RWPE2 (cell line): Measurements from ENCODE around the gene BCL6B.

Experiments
- ATAC-seq: fragments of 200-7000 bp; cut with Tn5 transposase; 3 replicates; pipeline ENCODE4 v1.9.1; 2021; ENCODE audit warnings: low read depth
- DNase-seq: peaks from one replicate; pipeline ENCODE4 v3.0.0-alpha.2; 2020; ENCODE audit warnings: low spot score
- H3K27ac ChIP-seq: fragments of 450-650 bp; 2 replicates; pipeline ENCODE4 v1.5.1; 2017; ENCODE audit warnings: mild to moderate bottlenecking; ENCODE audit not compliant: poor library complexity, severe bottlenecking
- H3K27me3 ChIP-seq: fragments of 250-450 bp; sonication (Bioruptor Pico); 2 replicates; pipeline ENCODE4 v1.5.1; 2021; ENCODE audit warnings: mild to moderate bottlenecking, moderate library complexity; ENCODE audit not compliant: insufficient read depth, poor library complexity, severe bottlenecking
- H3K36me3 ChIP-seq: fragments of 250-450 bp; sonication (Bioruptor Pico); 2 replicates; pipeline ENCODE4 v1.5.1; 2020; ENCODE audit warnings: low read depth, mild to moderate bottlenecking, moderate library complexity
- H3K4me1 ChIP-seq: fragments of 250-450 bp; sonication (Bioruptor Pico); 2 replicates; pipeline ENCODE4 v1.5.1; 2021; ENCODE audit warnings: mild to moderate bottlenecking, moderate library complexity; ENCODE audit not compliant: insufficient read depth, poor library complexity, severe bottlenecking
- H3K4me3 ChIP-seq: fragments of 250-450 bp; sonication (Bioruptor Pico); 2 replicates; pipeline ENCODE4 v1.5.1; 2021; ENCODE audit warnings: mild to moderate bottlenecking, moderate library complexity; ENCODE audit not compliant: severe bottlenecking
- H3K9me3 ChIP-seq: fragments of 250-450 bp; sonication (Bioruptor Pico); 2 replicates; pipeline ENCODE4 v1.5.1; 2021; ENCODE audit warnings: mild to moderate bottlenecking, moderate library complexity; ENCODE audit not compliant: severe bottlenecking
- TF ChIP-seq, protein P1 (sequence below): fragments of 450-650 bp; IDR thresholded peaks from one replicate; pipeline ENCODE4 v1.5.1; 2017; ENCODE audit warnings: mild to moderate bottlenecking, moderate library complexity; ENCODE audit not compliant: poor library complexity, severe bottlenecking

BCL6B gene

GRCh38 chr17:7041607-7042500, 19.0 kb downstream of the BCL6B start:
- peaks cover 10% of the 10 kb centered on the region for H3K27me3 ChIP-seq
- TF ChIP-seq, protein P1, sequence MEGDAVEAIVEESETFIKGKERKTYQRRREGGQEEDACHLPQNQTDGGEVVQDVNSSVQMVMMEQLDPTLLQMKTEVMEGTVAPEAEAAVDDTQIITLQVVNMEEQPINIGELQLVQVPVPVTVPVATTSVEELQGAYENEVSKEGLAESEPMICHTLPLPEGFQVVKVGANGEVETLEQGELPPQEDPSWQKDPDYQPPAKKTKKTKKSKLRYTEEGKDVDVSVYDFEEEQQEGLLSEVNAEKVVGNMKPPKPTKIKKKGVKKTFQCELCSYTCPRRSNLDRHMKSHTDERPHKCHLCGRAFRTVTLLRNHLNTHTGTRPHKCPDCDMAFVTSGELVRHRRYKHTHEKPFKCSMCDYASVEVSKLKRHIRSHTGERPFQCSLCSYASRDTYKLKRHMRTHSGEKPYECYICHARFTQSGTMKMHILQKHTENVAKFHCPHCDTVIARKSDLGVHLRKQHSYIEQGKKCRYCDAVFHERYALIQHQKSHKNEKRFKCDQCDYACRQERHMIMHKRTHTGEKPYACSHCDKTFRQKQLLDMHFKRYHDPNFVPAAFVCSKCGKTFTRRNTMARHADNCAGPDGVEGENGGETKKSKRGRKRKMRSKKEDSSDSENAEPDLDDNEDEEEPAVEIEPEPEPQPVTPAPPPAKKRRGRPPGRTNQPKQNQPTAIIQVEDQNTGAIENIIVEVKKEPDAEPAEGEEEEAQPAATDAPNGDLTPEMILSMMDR, result no peak
- H3K36me3 ChIP-seq, result no peaks in the 10 kb centered on the region
- ATAC-seq (no peak), DNase-seq (no peak)
- no peaks in the 10 kb centered on the region for H3K9me3 ChIP-seq
- no peak overlapping the region for H3K27ac ChIP-seq
- H3K4me1 ChIP-seq, result peaks cover 13% of the 10 kb centered on the region
- no peak overlapping the region for H3K4me3 ChIP-seq

GRCh38 chr17:7042501-7043181, 19.8 kb downstream of the BCL6B start:
- ATAC-seq (no peak), DNase-seq (no peak)
- Histone ChIP-seq H3K4me3 (no peak overlapping the region), H3K4me1 (peaks cover 13% of the 10 kb centered on the region), H3K9me3 (no peaks in the 10 kb centered on the region), H3K27me3 (peaks cover 10% of the 10 kb centered on the region), H3K27ac (no peak overlapping the region), H3K36me3 (no peaks in the 10 kb centered on the region)
- TF ChIP-seq, protein P1, result no peak

GRCh38 chr17:7043182-7043496, 20.3 kb downstream of the BCL6B start:
- ATAC-seq (0 out of 3 replicates have a peak, but pooled peaks have one; percentile 4), DNase-seq (no peak)
- H3K27me3 ChIP-seq, result peaks cover 10% of the 10 kb centered on the region
- TF ChIP-seq, protein P1, result no peak
- H3K4me1 ChIP-seq, result peaks cover 13% of the 10 kb centered on the region
- no peaks in the 10 kb centered on the region for H3K36me3 ChIP-seq
- H3K27ac ChIP-seq, result no peak overlapping the region
- no peaks in the 10 kb centered on the region for H3K9me3 ChIP-seq
- H3K4me3 ChIP-seq, result peak overlapping the region; percentile 19

DNA sequence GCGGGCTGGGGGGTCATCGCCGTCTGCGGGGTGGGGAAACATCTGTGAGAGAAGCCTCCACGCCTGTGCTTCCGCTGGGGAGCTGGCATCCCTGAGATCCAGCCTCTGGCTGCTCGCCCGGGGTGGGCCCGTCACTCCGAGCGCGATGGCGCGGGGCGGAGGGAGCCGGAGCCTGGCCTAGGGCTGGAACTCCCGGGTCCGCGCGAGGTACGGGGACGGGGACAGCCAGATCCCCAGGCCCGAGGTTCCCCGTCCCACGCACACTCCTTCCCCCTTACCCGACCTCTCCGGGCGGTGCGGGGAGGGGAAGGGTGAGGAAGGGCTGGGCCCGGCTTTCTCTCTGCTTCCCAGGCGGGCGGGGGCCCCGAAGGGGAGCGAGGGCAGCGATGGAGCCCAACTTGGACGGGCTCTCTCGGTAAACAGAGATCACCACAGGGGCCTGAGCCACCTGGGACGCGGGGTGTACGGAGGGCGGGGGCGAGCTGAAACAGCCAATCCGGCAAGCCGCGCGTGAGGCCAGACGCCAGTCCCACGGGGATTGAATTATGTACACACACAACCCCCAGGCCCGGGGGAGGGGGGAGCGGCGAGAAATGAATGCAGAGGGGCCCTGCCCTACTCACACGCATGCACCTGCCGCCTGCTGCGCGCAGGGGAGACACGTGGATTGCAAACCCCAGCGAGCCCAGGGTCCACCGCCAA, 20.8 kb downstream of the BCL6B start, which contains the start of gene SLC16A11:
SLC16A11 (minus strand) TSS at position 596 of the 702 bp plus-strand sequence; CDS start at position 17, 579 bp downstream.
- Histone ChIP-seq H3K4me1 (peaks cover 13% of the 10 kb centered on the region), H3K4me3 (peak within 1 kb of the TSS; percentile 19), H3K36me3 (no peaks in the 10 kb centered on the region), H3K27me3 (peaks cover 10% of the 10 kb centered on the region), H3K9me3 (no peaks in the 10 kb centered on the region), H3K27ac (no peak within 1 kb of the TSS)
- DNase-seq, result no peak
- peak; percentile 23; the same call in 2 of the 3 replicates for ATAC-seq
- TF ChIP-seq, protein P1, result no peak
